GM03348 (cell line): ENCODE data around the gene MCUR1.
A peak's percentile ranks its signal among the peaks of the same experiment; 100 is the strongest.
"Not testable (repeated sequence)": the region's sequence is repeated elsewhere in the genome, so short reads cannot be mapped to it uniquely, and the experiment has no call there.

ENCODE experiments used
- DNase-seq: peaks from one replicate; pipeline ENCODE4 v3.0.0; 2012; ENCODE audit warnings: low spot score

MCUR1 gene

GRCh38 chr6:13828656-13829301 lies 14.4 kb upstream of the MCUR1 start:
- DNase-seq = not testable (repeated sequence)

GRCh38 chr6:13827032-13827431 lies 12.7 kb upstream of the MCUR1 start:
- DNase-seq = no peak

- no peak for DNase-seq
Observed at GRCh38 chr6:13825871-13826270, 11.5 kb upstream of the MCUR1 start.

GRCh38 chr6:13818341-13818740 lies 4.0 kb upstream of the MCUR1 start:
- DNase-seq = no peak

- DNase-seq = no peak
Observed at GRCh38 chr6:13814938-13815575, 700 bp upstream of the MCUR1 start.

- DNase-seq = peak; percentile 87
Observed at GRCh38 chr6:13813621-13814175, 659 bp downstream of the MCUR1 start.

GRCh38 chr6:13813026-13813425 lies 1.3 kb downstream of the MCUR1 start:
- DNase-seq = no peak

GRCh38 chr6:13812359-13812642 lies 2.1 kb downstream of the MCUR1 start:
- DNase-seq = no peak

- DNase-seq = no peak
Observed at GRCh38 chr6:13811627-13812358, 2.6 kb downstream of the MCUR1 start.

GRCh38 chr6:13810688-13811446 lies 3.5 kb downstream of the MCUR1 start:
- DNase-seq = peak; percentile 20

- DNase-seq = no peak
Observed at GRCh38 chr6:13808801-13809200, 5.6 kb downstream of the MCUR1 start.

- no peak for DNase-seq
Observed at GRCh38 chr6:13807696-13808095, 6.7 kb downstream of the MCUR1 start.

- no peak for DNase-seq
Observed at GRCh38 chr6:13803581-13803980, 10.8 kb downstream of the MCUR1 start.

- DNase-seq = no peak
Observed at GRCh38 chr6:13800615-13801014, 13.7 kb downstream of the MCUR1 start.

GRCh38 chr6:13796781-13797180 lies 17.6 kb downstream of the MCUR1 start:
- DNase-seq = no peak

GRCh38 chr6:13795041-13795750 lies 19.2 kb downstream of the MCUR1 start:
- DNase-seq = peak; percentile 81

- DNase-seq = peak; percentile 69
Observed at GRCh38 chr6:13794184-13794583, 20.2 kb downstream of the MCUR1 start.

- no peak for DNase-seq
Observed at GRCh38 chr6:13789746-13790145, 24.6 kb downstream of the MCUR1 start.

- DNase-seq = no peak
Observed at GRCh38 chr6:13788820-13789219, 25.5 kb downstream of the MCUR1 start.

GRCh38 chr6:13787137-13787536 lies 27.2 kb downstream of the MCUR1 start:
- DNase-seq = peak; percentile 64

- DNase-seq = not testable (repeated sequence)
Observed at GRCh38 chr6:13780162-13780561, 34.2 kb downstream of the MCUR1 start.

GRCh38 chr6:13778028-13778427 lies 36.3 kb downstream of the MCUR1 start:
- DNase-seq = no peak
